Left ventricle myocardium inferior (tissue), 1 donor: Measurements from ENCODE around the gene TMPRSS15. TPM values are rescaled to one million over a fixed set of nuclear protein-coding genes. Genes with fewer than 3 reads are reported as not detected.

Source experiments
- DNase-seq: peaks from one replicate; pipeline ENCODE4 v3.0.0-alpha.2; 2020
- H3K27ac ChIP-seq: fragments of 200-600 bp; replicated peaks from 2 replicates; pipeline ENCODE4 v1.8.0; 2021
- H3K27me3 ChIP-seq: fragments of 200-600 bp; 2 replicates; pipeline ENCODE4 v1.8.0; 2021; ENCODE audit warnings: low read depth
- H3K36me3 ChIP-seq: fragments of 200-600 bp; 2 replicates; pipeline ENCODE4 v1.8.0; 2021
- H3K4me1 ChIP-seq: fragments of 200-600 bp; 2 replicates; pipeline ENCODE4 v1.8.0; 2021
- H3K4me3 ChIP-seq: fragments of 200-600 bp; 2 replicates; pipeline ENCODE4 v1.8.0; 2021; ENCODE audit warnings: mild to moderate bottlenecking, moderate library complexity
- H3K9me3 ChIP-seq: fragments of 200-600 bp; replicated peaks from 2 replicates; pipeline ENCODE4 v1.8.0; 2021
- CTCF ChIP-seq: fragments of 200-600 bp; IDR thresholded peaks from 2 replicates; pipeline ENCODE4 v1.8.0; 2021; ENCODE audit warnings: antibody characterized with exemption, mild to moderate bottlenecking, borderline replicate concordance
- intact Hi-C: fragments of 100-400 bp; cut with micrococcal nuclease; formaldehyde crosslinking; loops from one replicate; pipeline ENCODE4 v1.11.0; 2022
- total RNA-seq: library from RNA; stranded (reverse); fragmentation: NEBNext Ultra II Directional; extraction: Animal tissue kit (Norgen Biotek cat#: 25700); gene quantifications from one replicate; pipeline ENCODE4 v1.2.1, GENCODE V29; 2021
- donor health status: DM: no; HTN: yes; CAD: no; lungs with severe emphysema.

Gene TMPRSS15
- total RNA-seq, 1 donor from 2014 or later = not detected

DNA sequence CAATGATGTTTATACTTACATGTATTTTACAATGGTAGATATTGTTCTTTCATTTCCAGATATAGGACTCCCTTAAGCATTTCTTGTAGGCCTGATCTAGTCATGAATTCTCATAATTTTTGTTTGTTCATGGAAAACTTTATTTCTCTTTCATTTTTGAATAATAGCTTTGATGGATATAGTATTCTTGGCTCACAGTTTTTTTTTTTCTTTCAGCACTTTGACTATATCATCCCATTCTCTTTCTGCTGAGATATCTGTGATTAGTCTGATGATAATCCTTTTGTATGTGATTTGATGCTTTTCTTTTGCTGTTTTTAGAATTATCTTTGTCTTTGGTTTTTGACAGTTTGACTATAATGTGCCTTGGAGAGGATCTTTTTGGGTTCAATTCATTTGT lies 183.1 kb downstream of the TMPRSS15 start:
- Histone ChIP-seq H3K9me3 (peaks cover 41% of the 10 kb centered on the region), H3K36me3 (no peaks in the 10 kb centered on the region), H3K4me3 (no peak overlapping the region), H3K27me3 (no peaks in the 10 kb centered on the region), H3K27ac (no peak overlapping the region), H3K4me1 (no peaks in the 10 kb centered on the region)
- no peak for TF ChIP-seq CTCF
- intact Hi-C loops = no loop called here
- DNase-seq = no peak

Other genes with a start within 250 kb of the TMPRSS15 start
- gene CHODL, start 159.0 kb downstream of the TMPRSS15 start, total RNA-seq = 0.25 TPM